Activated CD8-positive, alpha-beta memory T cell treated with anti-CD3 and anti-CD28 coated beads for 48 hours (primary cell): ENCODE results near the gene VGLL3.

ENCODE experiments used
- DNase-seq, 3 experiments: peaks; one replicate each; pipeline ENCODE4 v3.0.0-alpha.2; 2020; ENCODE audit warnings: low read depth in 2 of 3, low spot score in 2 of 3

The VGLL3 gene

GRCh38 chr3:86951322-86951721, 39.6 kb downstream of the VGLL3 start:
- no peak for DNase-seq

- DNase-seq = no peak
These were observed 40.2 kb downstream of the VGLL3 start for GRCh38 chr3:86950717-86951116.

GRCh38 chr3:86949850-86950249, 41.1 kb downstream of the VGLL3 start:
- no peak for DNase-seq

- DNase-seq = no peak
These were observed 42.1 kb downstream of the VGLL3 start for GRCh38 chr3:86948822-86949221.

DNA sequence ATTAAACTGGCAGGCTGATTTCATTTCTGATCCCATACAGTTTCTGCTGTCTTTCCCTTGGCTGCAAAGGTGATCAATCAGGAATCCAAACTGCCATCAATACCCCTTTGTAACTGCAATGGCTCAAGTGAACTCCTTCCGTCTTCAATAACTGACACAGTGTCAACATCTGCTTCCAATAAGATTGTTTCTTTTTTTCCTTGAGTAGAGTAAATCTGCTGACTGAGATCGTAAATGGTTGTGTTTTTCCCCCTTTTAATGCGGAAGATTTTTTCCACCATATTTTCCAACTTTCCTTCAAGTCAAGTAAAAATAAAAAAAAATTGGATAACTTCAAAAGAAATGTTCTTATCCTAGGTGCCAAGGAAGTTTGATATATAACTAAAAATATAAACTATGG, 48.7 kb downstream of the VGLL3 start:
- DNase-seq = no peak

- no peak for DNase-seq
These were observed 52.4 kb downstream of the VGLL3 start for GRCh38 chr3:86938416-86939105.

DNA sequence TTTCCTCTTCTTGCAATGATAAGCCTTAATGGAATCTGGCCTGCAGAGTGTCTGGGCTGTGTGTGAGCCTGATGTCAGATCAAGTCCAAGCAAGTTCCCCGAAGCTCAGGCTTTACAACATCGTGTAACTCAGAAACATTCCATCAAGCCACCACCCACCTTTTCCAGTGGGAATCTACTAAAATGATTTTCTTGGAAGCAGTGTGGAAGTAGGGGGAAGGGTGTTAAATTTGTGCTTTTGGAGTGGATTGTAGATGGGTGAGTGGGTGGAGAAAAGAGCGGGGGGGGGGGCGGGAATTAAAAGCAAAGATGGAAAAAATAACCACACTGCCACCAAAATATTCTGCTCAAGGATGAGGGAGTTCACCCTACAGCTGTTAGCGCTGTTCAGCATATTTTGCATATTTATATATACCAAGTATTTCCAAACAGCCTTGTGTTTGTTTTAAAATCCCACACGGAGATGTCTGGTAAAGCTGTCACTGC, 53.6 kb downstream of the VGLL3 start:
- DNase-seq = no peak

GRCh38 chr3:86934851-86935250, 56.1 kb downstream of the VGLL3 start:
- DNase-seq = no peak

DNA sequence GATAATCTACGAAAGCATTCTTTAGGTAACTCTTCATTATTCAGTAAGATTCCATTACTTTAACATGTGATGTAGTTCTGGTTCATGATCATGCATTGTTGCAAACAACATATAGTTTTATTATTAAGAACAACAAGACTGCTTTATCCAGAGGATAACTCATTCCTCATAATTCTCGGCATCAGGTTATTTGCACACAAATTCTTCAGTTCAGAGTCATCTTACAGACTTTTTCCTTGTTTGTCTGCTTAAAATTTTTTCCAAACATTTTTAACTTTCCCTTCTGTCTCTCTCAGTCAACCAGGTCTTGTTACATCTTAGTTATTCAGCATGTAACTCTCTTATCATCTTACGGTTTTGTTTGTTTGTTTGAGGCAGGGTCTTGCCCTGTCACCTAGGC, 60.1 kb downstream of the VGLL3 start:
- no peak for DNase-seq

- no peak for DNase-seq
These were observed 60.8 kb downstream of the VGLL3 start for GRCh38 chr3:86930181-86930580.

GRCh38 chr3:86929046-86929445, 61.9 kb downstream of the VGLL3 start:
- DNase-seq = no peak

GRCh38 chr3:86923071-86923491, 67.9 kb downstream of the VGLL3 start:
- DNase-seq = no peak

DNA sequence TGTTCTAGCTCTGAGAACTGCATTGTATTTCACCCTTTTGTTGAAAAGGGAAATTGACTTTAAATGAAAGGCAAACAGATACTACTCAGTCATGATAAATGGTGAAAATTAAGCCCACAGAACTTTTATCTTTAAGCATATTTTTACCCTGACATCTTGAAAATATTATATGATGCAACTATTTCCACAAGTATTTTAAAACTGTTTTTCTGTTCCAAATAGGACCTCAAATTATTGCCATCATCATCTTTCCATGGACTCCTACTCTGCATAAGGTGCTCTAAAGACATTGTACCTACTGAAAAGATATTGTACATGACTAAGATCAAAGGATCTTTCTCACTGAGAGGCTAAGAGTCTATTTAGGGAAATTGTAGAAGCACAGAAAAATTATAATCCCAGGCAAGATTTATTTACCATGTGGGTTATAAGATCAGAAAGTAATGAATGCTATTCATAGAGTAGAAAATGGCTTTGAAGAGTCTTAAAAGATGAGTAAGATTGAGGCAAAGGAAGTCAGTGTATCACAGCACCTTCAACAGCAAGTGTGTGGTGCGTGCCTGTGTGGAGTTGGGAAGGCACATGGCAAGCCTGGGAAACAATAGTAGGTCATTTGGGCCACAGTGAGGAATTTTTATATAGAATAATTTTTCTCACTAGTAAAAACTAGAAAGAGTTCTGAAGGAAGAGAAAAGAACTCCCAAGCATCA, 68.8 kb downstream of the VGLL3 start:
- no peak for DNase-seq

DNA sequence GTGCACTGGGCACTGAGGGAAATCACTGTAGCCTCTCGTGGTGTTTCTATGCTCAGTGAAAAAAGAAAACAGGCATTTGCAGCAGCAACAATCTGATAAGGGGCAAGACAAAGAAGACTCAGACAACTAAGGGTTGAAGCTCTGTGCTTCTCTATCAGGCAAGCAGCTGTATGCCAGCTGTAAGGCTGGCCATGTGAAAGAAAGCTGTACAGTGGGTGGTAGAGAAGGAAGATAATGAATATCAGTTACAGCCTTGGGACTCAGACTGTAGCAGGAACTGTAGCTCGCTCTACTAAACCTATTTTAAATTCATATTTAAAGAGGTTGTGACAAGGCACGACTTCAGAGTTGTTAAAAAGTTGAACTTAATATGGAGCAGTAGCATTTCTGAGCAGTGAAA, 76.3 kb downstream of the VGLL3 start:
- no peak for DNase-seq

- no peak for DNase-seq
These were observed 77.8 kb downstream of the VGLL3 start for GRCh38 chr3:86913160-86913559.

DNA sequence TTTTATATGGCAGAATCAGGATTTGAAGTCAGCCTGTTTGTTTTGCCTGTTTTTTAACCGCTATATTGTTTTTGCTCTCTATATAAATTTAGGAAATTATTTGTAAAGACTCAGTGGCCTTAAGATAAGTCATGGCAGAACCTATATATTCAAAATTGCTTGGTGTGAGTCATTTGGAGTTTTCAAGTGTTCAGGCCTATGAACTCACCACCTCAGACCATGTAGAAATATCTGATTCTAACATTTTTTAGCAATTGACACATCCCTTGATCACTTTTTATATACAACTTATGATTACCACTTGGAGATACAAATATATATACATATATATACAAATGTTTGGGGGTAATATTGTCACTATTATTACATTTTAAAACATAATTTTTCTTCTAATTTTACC, 95.7 kb downstream of the VGLL3 start:
- DNase-seq = no peak

- DNase-seq = no peak
These were observed 100.1 kb downstream of the VGLL3 start for GRCh38 chr3:86890741-86891396.
